Peyer's patch (tissue), 4 donors: ENCODE measurements around the gene IL22.

Experiments used
- CTCF ChIP-seq, 6 experiments: fragments of 450-650 bp in 4 of 6; fragments of 200-600 bp in 2 of 6; sonication (generic) in 1 of 6; IDR thresholded peaks; one replicate each; pipeline ENCODE4 v1.5.1; 2017 to 2019; ENCODE audit warnings: antibody characterized with exemption in 6 of 6, mild to moderate bottlenecking in 3 of 6, moderate library complexity in 1 of 6
- POLR2A ChIP-seq, 2 donors: fragments of 450-650 bp; IDR thresholded peaks; one replicate each; pipeline ENCODE4 v1.5.1; 2017; ENCODE audit warnings: antibody characterized with exemption in 2 of 2, mild to moderate bottlenecking in 2 of 2, moderate library complexity in 2 of 2

DNA sequence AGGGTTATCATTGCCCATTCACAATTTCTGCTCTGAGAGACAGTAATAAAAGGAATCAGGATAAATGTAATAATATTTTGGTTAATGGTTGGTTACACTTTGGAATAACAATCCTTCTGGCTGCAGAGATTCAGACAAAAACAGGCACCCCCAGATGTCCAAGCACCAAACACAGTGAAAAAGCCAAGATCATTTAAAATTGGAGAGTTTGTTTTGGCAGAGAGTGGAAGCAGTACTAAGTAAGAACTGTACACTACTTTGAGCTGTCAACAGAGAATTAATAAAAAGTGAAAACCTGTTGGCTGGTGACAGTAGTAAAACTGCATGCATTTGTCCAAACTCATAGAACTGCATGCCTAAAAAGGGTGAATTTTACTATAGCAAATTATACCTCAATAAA is 15.6 kb upstream of the IL22 start:
- TF ChIP-seq CTCF (IDR thresholded peaks at IDR 0.05) (no peak), POLR2A (IDR thresholded peaks at IDR 0.05) (no peak)
